SU-DHL-6 (cell line): ENCODE measurements around the gene LSM14B.

Experiments used
- H2AFZ ChIP-seq: fragments of 200-600 bp; sonication (generic); 2 replicates; pipeline ENCODE4 v1.6.1; 2014; ENCODE audit warnings: low read depth, mild to moderate bottlenecking, moderate library complexity, mixed read lengths, antibody characterized with exemption, low read length; ENCODE audit not compliant: severe bottlenecking
- H3F3A ChIP-seq: fragments of 200-600 bp; shearing (Covaris generic); 2 replicates; pipeline ENCODE4 v1.6.0; 2016; ENCODE audit warnings: antibody characterized with exemption, mild to moderate bottlenecking; ENCODE audit not compliant: insufficient read depth
- H3K27ac ChIP-seq: fragments of 200-600 bp; sonication (generic); 2 replicates; pipeline ENCODE4 v1.5.1; 2016; ENCODE audit warnings: low read depth, mild to moderate bottlenecking, low read length, moderate library complexity, mixed read lengths
- H3K27me3 ChIP-seq: fragments of 200-600 bp; sonication (generic), shearing (Covaris generic); 2 replicates; pipeline ENCODE4 v1.6.0; 2014; ENCODE audit warnings: mild to moderate bottlenecking, low read length
- H3K36me3 ChIP-seq: fragments of 200-600 bp; sonication (generic); 2 replicates; pipeline ENCODE4 v1.6.1; 2014; ENCODE audit warnings: mild to moderate bottlenecking, low read length, mixed read lengths
- H3K4me2 ChIP-seq: fragments of 300-600, 200-600 bp; shearing (Covaris generic), sonication (generic); 2 replicates; pipeline ENCODE4 v1.6.0; 2014; ENCODE audit warnings: low read length, low read depth, mild to moderate bottlenecking; ENCODE audit not compliant: poor library complexity, severe bottlenecking
- H3K4me3 ChIP-seq: fragments of 200-600 bp; sonication (generic); 2 replicates; pipeline ENCODE4 v1.5.1; 2014; ENCODE audit warnings: antibody characterized with exemption, low read length, mild to moderate bottlenecking, mixed read lengths; ENCODE audit not compliant: insufficient read depth, poor library complexity, severe bottlenecking
- H3K79me2 ChIP-seq: fragments of 200-600 bp; sonication (generic); 2 replicates; pipeline ENCODE4 v1.6.1; 2014; ENCODE audit warnings: mild to moderate bottlenecking, low read length, moderate library complexity; ENCODE audit not compliant: insufficient read depth
- H3K9ac ChIP-seq: fragments of 200-600 bp; sonication (generic); 2 replicates; pipeline ENCODE4 v1.7.0; 2014; ENCODE audit warnings: mild to moderate bottlenecking, low read length
- H3K9me2 ChIP-seq: fragments of 200-600 bp; sonication (generic); replicated peaks from 2 replicates; pipeline ENCODE4 v1.6.1; 2014; ENCODE audit warnings: low read length; ENCODE audit not compliant: insufficient read depth
- H3K9me3 ChIP-seq: fragments of 200-600 bp; sonication (generic); 2 replicates; pipeline ENCODE4 v1.6.1; 2014; ENCODE audit warnings: low read length, mixed read lengths; ENCODE audit not compliant: insufficient read depth
- H4K20me1 ChIP-seq: fragments of 200-600 bp; sonication (generic); 2 replicates; pipeline ENCODE4 v1.6.1; 2014; ENCODE audit warnings: low read depth, mild to moderate bottlenecking, antibody characterized with exemption, low read length, moderate library complexity, mixed read lengths
- CTCF ChIP-seq: fragments of 200-600 bp; sonication (generic); IDR thresholded peaks from one replicate; pipeline ENCODE4 v1.5.1; 2017; ENCODE audit warnings: antibody characterized with exemption, mild to moderate bottlenecking, low read length, moderate library complexity; ENCODE audit not compliant: insufficient read depth, poor library complexity, severe bottlenecking
- EZH2phosphoT487 ChIP-seq: fragments of 200-600 bp; sonication (generic), shearing (Covaris generic); conservative IDR thresholded peaks from 2 replicates; pipeline ENCODE4 v1.6.1; 2018; ENCODE audit warnings: mild to moderate bottlenecking, antibody characterized with exemption, low read length, moderate library complexity, mixed read lengths

Gene LSM14B

DNA sequence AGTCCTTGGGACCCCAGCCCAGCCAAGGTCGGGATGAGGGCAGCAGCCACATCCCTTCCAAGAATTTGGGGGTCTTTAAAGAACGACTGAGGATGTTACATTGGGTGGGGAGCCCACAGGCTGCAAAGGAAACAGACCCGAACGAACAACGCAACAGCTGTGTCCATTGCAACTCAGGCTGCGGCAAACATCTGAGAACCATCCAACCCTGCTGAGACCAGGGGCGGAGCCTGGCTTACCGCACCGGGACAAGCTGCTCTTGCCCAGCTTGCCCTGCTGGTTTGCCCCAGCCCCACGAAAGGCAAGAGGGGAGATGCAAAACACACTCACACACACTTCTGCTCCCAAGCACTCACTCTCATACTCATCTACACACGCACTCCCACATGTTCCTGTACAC, 35.0 kb upstream of the LSM14B start:
- Histone ChIP-seq H3K27ac (no peak overlapping the region), H3F3A (no peaks in the 10 kb centered on the region), H3K9me2 (no peaks in the 10 kb centered on the region), H3K36me3 (no peaks in the 10 kb centered on the region), H3K27me3 (no peaks in the 10 kb centered on the region), H3K4me2 (no peak overlapping the region), H3K79me2 (no peaks in the 10 kb centered on the region), H2AFZ (no peak overlapping the region), H4K20me1 (no peaks in the 10 kb centered on the region), H3K9me3 (no peaks in the 10 kb centered on the region), H3K4me3 (no peak overlapping the region), H3K9ac (no peak overlapping the region)
- TF ChIP-seq EZH2phosphoT487 = no peak

- H3K9me3 ChIP-seq = no peaks in the 10 kb centered on the region
Measured at GRCh38 chr20:62087632-62088031, 34.6 kb upstream of the LSM14B start.

GRCh38 chr20:62088258-62089127, 33.8 kb upstream of the LSM14B start:
- no peak overlapping the region for H2AFZ ChIP-seq

More at GRCh38 chr20:62087632-62088031, 34.6 kb upstream of the LSM14B start:
- Histone ChIP-seq H3K79me2 (no peaks in the 10 kb centered on the region), H3K4me2 (no peak overlapping the region), H4K20me1 (no peaks in the 10 kb centered on the region), H3F3A (no peaks in the 10 kb centered on the region), H2AFZ (no peak overlapping the region), H3K9ac (no peak overlapping the region), H3K4me3 (no peak overlapping the region), H3K9me2 (no peaks in the 10 kb centered on the region), H3K27ac (no peak overlapping the region), H3K27me3 (no peaks in the 10 kb centered on the region), H3K36me3 (no peaks in the 10 kb centered on the region)
- TF ChIP-seq CTCF (no peak), EZH2phosphoT487 (no peak)

More at GRCh38 chr20:62088258-62089127, 33.8 kb upstream of the LSM14B start:
- Histone ChIP-seq H3F3A (no peaks in the 10 kb centered on the region), H3K4me3 (no peak overlapping the region), H3K9me2 (no peaks in the 10 kb centered on the region), H3K9me3 (no peaks in the 10 kb centered on the region), H3K36me3 (no peaks in the 10 kb centered on the region), H3K79me2 (no peaks in the 10 kb centered on the region), H3K9ac (no peak overlapping the region), H4K20me1 (no peaks in the 10 kb centered on the region), H3K4me2 (no peak overlapping the region), H3K27me3 (no peaks in the 10 kb centered on the region), H3K27ac (no peak overlapping the region)
- no peak for TF ChIP-seq EZH2phosphoT487
- TF ChIP-seq CTCF = no peak
